Endometrium (tissue), 2 donors: ENCODE measurements around the gene KCTD19.

Experiments
- FAIRE-seq: peaks from 2 replicates; lab custom pipeline; 2012; peaks lifted over from hg19 to GRCh38; lab: Jason Lieb, UNC
- donor health status: control.
- donor health status: control.

KCTD19 gene

DNA sequence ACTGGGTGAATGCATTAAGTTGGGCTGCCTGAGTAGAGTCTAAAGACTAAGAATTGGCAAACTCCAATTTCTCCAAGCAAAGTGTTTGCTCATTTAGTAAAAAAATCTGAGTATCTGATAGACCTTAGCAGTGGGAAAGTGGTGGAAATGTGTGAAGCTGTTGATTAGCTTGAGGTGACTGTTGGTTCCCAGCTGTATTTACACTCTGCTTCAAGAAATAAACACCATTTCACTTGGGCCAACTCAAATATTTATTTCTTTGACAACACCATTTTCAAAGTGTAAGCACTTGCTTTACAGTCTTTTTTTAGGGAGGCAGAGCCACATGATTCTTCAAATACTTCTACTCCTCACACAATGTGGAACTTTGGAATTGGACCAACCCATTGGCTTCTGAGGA is 8.7 kb downstream of the KCTD19 start:
- FAIRE-seq = no peak

DNA sequence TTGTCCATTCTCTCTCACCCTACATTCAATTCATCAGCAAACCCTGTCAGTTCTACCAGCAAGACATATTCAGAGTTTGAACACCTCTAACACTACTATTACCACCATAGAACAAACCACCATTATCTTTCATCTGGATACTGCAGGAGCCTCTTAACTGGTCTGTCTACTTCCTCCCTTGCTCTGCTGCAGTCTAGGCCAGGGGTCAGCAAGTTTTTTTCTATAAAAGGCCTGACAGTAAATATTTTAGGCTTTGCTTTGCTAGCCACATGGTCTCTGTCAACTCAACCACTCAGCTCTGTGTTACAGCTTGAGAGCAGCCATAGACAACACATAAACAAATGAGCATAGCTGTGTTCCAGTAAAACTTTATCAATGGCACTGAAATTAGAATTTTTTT is 13.8 kb downstream of the KCTD19 start:
- FAIRE-seq = no peak

DNA sequence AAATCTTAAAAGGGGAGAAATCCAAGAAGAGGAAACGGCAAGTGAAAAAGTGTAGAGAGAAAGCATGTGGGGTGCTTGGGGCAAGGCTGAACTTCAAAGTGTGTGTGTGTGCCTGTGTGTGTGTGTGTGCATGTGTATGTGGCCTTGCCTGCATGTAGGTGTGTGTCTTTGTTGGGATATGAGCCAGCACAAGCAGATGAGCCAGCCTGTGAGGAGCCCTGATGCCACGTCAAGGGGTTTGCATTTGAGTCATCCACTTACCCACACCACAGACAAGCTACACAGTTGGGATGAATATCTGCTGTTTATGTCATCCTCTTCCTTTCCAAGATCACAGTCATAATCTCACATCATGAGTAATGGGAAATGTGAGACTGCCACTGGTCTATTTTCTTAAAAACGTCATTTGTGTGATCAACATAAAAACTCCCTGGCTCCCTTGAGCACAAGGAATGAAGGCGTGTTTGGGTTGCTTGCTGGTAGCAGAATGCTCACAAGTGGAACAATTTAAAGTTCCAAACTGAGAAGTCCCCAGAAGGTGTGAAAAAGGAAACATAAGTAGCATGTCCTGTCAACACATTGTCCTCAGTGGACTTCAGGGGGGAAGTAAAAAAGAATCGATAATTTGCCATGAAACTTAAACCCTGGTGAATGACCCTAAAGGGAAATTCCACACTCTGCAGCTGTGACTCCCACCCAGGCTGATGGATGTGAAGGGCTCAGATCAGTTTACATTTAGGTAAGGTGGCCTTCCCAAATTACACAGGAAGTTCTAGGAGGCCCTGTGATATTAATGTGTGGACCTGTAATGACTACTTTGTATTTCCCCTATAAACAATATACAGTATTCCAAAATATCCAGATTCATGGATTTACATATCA is 14.7 kb downstream of the KCTD19 start:
- FAIRE-seq = no peak

DNA sequence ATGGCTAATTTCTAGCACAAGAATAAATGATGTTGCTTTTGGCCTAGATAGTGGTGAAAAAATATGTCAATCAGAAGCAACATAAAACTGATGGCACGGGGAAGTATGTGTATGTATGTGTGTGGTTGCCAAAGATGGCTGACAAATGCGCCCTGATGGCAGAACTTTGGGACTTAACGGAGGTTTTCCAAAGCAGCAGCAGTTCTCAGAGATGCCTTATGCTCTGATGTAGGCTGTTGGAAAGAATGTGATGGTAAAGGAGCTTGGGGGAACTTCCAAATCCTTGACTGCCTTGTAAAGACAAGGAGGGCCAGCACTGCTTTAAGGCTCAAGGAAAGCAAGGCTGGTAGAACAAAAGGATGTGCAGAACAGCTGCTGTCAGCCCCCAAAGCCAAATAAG is 16.0 kb downstream of the KCTD19 start:
- FAIRE-seq = no peak

DNA sequence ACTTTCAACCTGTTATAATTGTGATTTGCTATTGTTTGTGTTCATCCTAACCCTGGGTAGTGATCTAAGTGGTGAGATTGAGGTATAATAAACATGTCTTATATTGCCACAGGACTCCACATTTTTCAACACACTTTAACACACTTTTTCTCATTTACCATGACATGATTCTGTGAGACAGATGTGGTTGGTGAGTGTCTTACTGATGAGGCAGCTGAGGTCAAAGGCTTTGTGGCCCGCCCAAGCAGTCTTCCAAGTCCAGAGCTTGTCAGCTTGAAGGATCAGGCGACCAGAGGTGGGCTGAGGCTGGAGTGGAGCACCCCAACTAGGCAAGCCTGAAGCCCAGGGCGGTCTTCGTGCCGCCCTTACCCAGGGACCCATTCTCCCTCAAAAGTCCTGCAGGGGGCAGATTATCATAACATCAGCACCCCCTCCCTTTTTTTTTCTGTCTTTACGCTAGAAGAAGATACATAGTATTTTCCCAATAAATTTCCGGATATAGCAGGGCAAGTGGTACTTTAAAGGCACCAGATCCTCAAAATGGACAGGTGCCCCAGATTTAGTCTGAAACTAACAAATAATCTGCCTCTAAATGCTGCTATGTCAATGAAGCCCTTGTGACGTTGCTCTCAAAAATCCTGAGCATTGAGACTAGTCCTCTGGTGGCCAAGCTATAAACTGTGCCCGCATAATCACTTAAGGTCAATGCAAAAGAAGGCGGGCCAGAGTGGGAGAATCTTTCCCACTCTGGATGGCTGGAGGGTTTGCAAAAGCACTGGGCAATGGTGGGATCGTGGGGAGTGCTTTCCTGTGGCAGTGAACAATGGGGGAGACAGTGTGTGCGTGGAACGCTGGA is 21.1 kb downstream of the KCTD19 start:
- no peak for FAIRE-seq

DNA sequence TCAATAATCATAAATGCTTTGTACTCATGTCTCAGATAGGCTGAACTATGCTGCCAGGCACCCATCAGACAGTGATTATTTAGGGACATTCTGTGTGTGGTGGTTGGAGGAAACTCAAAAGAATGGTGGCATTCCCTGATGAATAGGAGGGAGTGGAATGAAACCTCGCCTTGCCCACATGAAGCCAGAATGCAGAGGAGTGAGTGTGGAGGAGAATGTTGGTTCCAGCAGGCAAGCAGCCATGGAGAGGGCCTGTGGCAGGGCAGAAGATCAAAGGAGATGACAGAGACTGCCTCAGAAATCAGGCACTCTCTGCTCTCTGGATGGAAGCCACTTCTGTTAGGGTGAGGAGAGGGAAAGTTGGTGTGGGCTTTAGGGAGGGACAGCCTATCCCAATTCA is 22.5 kb downstream of the KCTD19 start:
- FAIRE-seq = no peak

DNA sequence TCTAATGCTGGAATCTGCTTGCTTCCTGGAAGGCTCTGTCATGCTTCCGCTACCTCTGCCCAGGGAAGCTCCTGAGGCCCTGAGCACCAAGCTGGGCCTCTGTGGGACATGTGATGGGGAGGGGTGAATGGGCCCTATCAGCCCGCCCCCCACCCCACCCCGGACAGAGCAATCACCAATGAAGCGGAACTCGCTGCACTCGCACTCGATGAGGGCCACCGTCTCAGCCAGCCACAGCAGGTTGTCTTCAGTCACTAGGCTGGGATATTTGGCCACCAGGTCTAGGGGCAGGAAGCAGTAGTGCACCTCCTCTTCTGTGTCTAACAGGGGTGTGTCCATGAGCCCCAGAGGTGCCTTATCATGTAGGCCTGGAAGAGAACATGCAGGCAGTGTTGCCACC is 23.6 kb downstream of the KCTD19 start:
- no peak for FAIRE-seq

DNA sequence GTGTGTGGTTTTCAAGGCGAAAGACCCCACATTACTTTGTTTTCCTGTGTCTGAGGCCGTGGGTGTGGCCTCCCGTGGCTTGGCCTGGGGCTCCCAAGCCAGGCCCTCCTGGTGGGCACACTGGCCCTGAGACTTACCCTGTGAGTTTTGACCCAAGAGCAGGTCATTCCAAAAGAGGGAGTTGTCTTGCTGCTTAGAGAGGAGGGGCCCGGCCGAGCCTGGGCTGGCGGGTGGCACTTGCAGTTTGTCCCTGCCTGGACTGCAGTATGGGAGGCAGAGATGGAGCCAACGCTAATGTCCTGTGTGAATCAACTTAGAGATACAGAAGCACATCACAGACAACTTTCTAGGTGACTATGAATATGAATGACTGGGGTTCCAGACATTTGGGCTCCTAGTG is 24.5 kb downstream of the KCTD19 start:
- FAIRE-seq = no peak

DNA sequence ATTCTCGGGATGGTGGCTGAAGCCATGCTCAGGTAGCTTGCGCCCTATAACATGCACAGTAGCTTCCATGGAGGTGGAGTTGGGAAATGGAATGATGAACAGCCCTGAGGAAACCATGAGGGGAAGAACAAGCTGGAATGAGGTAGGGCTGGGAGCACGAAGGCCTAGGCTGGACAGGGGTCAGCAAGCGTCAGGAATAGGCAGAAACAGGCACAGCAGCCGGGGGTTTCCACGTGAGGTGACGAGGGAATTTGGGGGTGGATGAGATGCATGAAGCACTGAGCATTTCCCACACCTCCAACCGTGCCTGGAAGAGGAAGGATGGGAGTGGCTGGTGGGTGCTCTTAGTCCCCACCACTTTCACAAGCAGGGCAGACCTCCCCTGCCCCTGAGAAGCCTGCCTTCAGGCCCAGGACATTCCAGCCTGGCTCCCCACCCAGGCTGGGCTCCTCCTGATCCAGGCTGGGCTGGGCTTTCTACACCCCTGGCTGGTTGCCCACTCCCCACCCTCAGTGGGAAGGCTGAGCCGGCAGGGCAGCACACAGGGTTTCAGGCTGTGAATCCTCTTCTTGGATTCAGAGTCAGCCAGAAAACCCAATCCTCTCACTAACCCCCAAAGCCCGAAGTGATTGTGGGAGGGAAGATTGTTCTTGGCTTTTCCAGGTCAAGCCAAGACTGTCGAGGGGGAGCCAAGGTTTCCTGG is 25.3 kb downstream of the KCTD19 start:
- FAIRE-seq = no peak

DNA sequence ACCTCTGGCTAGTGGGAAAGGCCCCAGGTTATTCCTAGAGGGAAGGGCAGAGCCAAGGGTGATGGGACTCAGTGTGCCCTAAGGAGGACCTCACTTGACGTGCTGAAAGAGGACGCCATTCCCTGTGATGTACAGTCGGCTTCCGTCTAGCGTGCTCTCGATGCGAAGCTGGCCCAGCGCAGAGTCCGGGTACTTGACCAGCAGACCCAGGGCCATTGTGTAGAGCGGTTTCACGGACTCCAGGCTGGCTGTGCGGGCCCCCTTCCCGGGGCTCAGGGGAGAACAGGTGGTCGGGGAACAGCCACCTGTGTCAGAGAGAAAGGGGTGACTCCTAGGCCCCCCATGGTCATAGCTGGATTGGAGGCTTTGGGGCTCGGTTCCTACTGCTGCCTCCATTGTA is 27.3 kb downstream of the KCTD19 start:
- FAIRE-seq = no peak

DNA sequence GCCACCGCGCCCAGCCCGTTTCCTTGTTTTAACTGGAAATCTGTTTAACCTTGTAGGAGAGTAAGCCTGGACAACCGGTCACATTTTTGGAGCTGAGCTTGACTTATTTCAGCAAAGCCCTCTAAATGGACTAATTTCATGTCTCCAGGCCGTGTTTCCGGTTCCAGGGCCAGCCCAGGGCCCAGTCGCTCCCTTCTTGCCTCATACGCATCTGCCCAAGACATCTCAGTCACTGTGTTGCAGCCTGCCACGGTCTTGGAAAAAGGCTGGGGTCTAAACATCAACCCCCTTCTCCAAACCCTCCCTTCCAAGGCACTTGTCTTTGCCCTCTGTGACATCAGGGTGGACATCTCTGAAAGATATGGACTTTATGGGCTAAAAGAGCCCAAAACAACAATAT is 28.3 kb downstream of the KCTD19 start:
- no peak for FAIRE-seq

DNA sequence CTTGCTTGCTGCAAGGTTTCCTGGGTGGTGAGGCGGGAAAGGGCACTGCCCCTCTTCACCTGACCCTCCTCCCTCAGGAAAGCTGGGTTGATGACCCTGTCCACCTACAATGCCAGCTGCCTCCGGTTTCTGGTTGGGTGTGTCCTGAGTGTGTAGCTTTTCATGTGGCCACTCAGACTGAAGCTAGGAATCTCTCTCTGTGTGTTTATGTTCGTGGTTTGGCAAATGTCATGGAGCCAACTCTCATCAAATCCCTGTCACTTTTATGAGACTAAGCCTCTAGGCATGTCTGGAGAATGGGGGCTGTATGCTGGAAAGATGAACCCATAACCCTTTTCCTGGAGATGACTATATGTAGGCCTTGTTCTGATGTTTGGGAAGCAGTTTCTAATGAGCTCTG is 30.1 kb downstream of the KCTD19 start:
- FAIRE-seq = no peak

DNA sequence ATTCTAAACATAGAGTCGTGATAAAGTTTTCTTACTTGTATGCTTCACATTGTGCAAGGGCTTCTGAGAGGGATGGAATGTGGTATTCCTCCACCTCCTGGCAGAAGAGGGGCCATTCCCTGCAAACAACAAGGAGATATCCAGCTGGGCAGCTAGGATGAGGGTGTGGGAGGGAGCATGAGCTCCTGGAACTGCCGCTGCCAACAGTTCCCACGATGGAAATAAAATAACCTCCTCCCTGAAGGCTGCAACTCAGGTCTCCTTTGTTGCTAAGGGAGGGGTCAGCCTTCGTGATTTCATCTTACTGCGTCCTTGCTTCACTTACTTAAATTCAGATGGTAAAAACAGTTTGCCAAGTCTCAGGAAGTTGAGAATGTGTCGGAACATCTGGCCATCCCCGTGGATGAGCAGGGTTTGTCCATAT is 31.6 kb downstream of the KCTD19 start:
- no peak for FAIRE-seq

DNA sequence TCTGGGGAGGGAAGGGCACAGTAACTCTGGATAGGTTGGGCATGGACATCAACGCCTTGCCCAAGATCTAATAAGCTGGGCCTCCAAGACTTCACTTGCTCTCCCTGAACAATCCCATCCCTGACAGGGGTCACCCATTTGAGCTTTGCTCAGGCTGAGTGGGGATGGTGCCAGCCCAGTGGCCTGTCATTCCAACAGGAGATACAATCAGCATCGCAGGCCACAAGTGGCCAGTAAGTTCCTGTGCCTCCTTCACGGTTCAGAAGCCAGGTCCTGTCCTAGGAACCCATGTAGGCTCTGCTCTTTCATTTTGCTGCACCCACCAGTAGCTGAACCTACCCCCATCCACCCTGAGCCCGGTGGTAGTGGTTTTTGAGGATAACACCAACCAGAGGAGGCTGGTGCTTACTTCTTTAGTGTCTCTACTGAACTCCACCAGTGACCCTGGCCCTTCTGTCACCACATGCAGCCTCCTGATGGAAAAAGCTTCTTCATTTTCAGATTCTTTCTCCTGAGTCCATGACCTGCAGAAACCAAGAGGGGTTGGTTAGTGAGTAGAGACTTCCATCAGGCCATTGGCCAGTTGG is 32.3 kb downstream of the KCTD19 start:
- FAIRE-seq = no peak

DNA sequence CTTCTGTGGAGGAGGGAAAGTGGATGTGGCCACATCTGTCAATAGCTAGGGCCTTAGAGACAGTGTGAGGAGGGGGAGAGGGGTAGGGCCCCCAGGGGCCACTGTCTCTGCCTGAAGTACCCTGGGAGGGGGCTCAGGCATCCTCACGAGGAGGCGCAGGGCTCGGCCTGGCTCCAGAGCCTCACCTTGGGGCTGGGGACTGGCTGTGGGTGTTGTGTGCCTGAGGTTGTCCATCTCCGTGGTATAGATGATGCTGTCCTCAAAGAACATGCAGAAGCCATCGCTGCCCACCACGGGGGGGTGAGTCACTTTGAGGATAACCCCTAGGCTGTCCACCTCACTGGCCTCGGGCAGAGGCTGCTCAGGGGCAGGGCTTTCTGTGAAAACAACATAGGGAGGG is 35.1 kb downstream of the KCTD19 start:
- FAIRE-seq = no peak

DNA sequence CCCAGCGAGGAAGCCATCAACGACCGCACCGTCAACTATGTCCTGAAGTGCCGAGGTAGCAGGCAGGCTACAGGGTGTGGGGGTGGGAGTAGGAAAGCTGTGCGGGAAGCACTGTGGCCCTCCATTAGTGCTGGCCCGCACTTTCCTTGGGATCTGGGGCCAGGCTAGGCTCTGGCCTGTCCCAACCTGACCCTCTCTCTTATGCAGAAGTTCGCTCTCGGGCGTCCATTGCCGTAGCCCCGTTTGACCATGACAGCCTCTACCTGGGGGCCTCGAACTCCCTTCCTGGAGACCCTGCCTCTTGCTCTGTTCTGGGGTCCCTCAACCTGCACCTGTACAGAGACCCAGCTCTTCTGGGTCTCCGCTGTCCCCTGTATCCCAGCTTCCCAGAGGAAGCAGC is 38.6 kb downstream of the KCTD19 start:
- FAIRE-seq = no peak

DNA sequence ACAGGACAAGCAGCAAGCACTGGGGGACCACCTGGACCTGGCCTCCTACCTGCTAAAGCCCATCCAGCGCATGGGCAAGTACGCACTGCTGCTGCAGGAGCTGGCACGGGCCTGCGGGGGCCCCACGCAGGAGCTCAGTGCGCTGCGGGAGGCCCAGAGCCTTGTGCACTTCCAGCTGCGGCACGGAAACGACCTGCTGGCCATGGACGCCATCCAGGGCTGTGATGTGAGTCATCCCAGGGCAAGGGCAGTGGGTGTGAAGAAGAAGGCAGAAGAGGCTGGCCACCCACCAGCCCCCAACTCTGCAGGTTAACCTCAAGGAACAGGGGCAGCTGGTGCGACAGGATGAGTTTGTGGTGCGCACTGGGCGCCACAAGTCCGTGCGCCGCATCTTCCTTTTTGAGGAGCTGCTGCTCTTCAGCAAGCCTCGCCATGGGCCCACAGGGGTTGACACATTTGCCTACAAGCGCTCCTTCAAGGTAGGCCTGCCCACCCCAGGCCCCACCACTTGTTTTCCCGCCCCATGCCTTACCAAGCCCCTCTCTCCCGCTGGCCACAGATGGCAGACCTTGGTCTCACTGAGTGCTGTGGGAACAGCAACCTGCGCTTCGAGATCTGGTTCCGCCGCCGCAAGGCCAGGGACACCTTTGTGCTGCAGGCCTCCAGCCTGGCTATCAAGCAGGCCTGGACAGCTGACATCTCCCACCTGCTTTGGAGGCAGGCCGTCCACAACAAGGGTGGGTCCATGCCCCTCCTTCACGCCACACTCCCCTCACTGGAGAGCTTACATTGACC is 39.9 kb downstream of the KCTD19 start:
- no peak for FAIRE-seq

DNA sequence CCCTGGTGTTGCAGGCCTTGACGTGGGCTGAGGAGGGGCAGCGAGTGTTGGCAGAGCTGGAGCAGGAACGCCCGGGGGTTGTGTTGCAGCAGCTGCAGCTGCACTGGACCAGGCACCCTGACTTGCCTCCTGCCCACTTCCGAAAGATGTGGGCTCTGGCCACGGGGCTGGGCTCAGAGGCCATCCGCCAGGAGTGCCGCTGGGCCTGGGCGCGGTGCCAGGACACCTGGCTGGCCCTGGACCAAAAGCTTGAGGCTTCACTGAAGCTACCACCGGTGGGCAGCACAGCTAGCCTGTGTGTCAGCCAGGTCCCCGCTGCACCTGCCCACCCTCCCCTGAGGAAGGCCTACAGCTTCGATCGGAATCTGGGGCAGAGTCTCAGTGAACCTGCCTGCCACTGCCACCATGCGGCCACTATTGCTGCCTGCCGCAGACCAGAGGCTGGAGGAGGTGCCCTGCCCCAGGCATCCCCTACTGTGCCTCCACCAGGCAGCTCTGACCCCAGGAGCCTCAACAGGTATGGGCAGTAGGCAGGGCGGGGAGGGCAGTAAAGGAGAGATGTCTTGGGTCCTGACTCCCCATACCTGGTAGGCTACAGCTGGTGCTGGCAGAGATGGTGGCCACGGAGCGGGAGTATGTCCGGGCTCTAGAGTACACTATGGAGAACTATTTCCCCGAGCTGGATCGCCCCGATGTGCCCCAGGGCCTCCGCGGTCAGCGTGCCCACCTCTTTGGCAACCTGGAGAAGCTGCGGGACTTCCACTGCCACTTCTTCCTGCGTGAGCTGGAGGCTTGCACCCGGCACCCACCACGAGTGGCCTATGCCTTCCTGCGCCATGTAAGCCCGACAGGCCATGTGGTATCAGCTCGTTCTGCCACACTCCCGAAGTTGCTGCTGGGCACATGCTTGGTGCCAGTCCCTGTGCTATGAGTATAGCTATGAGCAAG is 41.6 kb downstream of the KCTD19 start:
- FAIRE-seq = no peak

DNA sequence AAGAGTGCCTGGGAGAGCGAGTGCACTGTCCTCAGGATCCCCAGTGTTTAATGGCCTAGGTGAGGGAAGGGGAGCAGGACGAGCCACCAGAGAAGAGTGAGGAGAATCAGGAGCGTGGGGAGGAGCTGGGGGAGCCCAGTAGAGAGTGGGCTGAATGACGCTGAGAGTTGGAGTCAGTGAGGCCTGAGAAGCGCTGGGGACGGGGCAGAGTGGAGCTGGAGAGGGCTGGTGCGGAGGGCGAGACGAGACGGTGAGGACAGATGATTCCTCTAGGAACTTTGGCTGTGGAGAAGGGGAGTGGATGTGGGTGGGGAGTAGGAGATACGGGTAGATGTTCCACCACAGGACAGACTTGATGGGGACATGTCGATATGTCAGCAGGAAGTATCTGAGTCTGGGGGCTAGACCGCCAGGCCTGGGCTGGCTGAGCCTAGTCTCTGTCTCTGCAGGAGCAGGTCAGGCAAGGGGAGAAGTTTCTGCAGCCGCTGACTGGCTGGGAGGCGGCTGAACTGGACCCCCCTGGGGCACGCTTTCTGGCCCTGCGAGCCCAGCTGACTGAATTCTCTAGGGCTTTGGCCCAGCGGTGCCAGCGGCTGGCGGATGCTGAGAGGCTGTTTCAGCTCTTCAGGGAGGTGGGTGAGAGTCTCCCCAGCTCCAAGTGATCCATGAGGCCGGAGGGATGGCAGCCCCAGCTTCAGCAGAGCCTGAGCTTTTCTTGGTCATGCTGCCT is 42.5 kb downstream of the KCTD19 start:
- no peak for FAIRE-seq
